Stimulated activated CD4-positive, alpha-beta T cell treated with anti-CD3 and anti-CD28 coated beads, Interleukin-4, amount 100 ng/mL, for 48 hours (primary cell): ENCODE results near the gene DDC.

ENCODE experiments used
- DNase-seq, 2 donors: peaks; one replicate each; pipeline ENCODE4 v3.0.0-alpha.2; 2020; ENCODE audit warnings: low read depth in 2 of 2

The DDC gene

GRCh38 chr7:50564640-50565558, at the start of gene DDC:
TSS of gene DDC (minus strand) at chr7:50565405. CDS start at chr7:50544085, 21,320 bp downstream.
- DNase-seq: no peak

DNA sequence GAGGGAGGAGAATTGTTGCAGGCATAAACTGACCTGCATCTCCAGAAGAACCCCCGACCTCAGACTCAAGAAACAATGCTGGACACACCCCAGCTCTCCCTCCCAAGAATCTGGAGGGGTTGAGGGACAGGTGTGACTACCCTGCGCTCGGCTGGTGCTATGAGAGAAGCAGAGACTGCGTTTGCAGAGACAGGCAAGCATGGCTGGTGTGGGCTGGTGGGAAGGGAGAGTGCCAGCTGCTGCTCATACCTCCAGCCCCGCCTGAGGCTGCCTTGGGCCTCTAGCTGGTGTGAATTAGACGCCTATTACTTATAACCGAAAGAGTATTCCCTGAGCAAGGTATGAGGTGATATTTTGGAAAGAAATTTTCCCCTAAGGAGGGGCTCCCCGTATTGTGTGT, 48.3 kb upstream of the DDC start:
- no peak for DNase-seq

DNA sequence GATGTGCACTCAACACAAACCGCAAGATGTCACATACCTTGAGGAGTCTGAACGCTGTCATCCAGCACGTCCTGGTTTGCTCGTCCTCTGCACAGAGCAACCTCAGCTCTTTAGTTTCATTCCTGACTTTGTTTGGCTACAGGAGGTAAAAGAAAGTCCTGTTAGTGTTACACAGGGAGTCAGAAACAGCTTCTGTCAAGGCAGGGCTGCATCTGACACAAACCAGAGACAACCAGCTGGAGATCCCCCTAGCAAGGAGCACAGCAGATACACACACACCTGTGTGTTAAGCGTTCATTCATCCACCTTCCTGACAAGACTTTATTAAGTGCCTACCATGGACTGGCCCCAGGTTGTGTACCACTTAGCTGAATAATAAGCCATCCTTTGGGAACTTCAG, 47.5 kb upstream of the DDC start:
- no peak for DNase-seq

GRCh38 chr7:50610521-50611277, 45.5 kb upstream of the DDC start:
- DNase-seq: no peak

- DNase-seq: no peak
These were observed 43.1 kb upstream of the DDC start for GRCh38 chr7:50608196-50608906.

GRCh38 chr7:50607524-50608125, 42.4 kb upstream of the DDC start:
- DNase-seq: no peak

DNA sequence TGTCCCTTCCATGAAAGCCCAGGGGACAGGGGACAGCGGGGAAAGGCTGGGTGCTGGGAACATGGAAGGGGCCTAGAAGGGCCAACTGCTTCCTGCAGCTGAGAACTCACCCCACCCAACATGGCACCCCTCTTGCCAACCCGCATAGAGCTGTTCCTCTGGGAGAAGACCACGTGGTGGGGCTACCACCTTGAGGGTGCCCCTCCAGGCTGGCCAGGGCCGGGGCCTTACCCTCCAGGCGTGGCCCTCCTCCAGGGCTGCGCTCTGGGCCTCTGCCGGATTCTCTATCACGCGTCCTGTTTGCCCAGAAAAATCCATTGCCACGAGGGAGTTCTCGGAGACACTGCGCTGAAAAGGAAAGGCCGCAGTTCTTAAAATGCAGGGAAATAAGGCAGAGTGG, 39.9 kb upstream of the DDC start:
- DNase-seq: no peak

- DNase-seq: no peak
These were observed 38.1 kb upstream of the DDC start for GRCh38 chr7:50603287-50603686.

DNA sequence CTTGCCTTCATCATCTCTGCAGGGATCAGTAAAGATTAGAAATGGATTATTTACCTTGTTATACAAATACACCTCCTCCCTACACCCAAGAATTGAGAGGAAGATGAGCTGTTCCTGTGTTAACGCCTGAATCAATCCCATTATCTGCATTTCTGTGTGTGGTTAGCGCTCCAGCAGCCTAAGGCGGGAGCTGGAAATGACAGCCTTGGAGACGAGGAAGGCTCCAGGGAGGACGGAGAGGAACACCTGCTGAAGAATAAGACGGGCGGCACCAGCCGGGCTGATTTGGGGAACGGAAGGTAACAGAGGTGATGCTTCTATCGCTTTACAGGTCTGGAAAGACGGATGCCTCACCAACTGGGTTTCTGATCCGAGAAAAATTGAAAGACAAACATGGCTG, 34.2 kb upstream of the DDC start:
- DNase-seq: no peak

- no peak for DNase-seq
These were observed 33.5 kb upstream of the DDC start for GRCh38 chr7:50598460-50599343.

- DNase-seq: no peak
These were observed 31.3 kb upstream of the DDC start for GRCh38 chr7:50596484-50596883.

DNA sequence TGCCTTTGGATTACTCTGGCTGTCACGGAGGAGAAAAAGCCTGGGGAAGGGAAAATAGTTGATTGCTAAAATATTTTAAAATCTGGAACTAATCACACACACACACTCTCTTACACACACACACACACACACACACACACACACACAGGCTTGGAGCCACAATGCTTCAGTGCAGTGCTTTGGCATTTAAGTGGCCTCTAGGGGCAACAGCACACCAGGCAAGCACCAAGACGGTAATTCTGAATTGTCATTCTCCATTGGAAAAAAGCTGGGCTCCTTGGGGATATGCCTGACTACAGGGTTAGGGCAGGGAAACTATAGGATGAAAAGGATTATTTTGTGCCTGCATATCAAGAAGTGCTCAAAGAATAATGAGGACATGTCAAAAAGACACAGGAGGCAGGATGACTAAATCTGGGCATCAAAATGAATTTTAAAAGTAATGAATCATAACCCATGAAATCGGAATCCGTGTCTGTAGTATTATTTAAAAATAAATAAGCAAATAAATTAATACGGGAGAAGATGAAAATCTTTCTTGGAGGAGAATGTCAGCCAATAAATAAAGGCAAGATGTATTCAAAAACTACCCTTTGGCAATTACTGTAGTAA, 30.4 kb upstream of the DDC start:
- DNase-seq: no peak

GRCh38 chr7:50594734-50595485, 29.7 kb upstream of the DDC start:
- DNase-seq: no peak

DNA sequence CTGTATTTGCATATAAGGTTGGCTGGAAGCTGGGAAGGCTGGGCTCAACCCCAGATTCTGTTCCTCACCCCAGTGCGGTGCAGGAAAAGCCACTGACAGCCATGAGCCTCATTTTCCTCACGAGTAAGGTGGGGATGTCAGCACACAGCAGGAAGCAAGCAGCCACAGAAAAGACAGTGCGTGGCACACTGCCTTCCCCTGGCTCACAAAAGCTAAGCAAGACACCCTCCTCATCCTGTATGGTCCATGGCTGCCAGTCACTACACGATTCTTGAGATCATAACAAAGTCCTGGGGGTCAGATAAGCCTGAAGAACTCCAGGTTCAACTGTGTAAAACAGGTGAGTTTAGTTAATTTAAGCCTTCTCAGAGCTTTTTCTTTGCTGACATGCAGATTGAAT, 28.9 kb upstream of the DDC start:
- DNase-seq: no peak

DNA sequence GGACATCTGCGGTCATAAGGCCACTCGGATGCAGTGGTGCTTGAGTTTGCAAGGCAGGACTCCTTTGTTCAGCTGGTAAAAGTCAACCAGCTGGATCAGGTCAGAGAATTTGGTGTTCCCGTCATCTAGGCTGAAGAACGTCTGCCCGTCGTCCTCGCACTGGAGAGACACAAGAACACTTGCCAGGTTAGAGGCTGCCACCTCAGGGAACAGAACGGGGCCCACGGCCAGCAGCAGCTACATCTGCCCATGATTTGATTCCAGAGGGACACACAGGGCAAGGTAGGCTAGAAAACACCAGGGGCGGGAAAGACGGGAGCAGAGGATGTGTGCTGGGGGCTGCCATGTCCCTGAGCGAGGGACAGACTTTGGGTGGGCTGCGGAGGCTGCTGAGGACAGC, 27.7 kb upstream of the DDC start:
- DNase-seq: no peak

- DNase-seq: no peak
These were observed 26.6 kb upstream of the DDC start for GRCh38 chr7:50591480-50592438.

GRCh38 chr7:50591098-50591479, 25.9 kb upstream of the DDC start:
- no peak for DNase-seq

DNA sequence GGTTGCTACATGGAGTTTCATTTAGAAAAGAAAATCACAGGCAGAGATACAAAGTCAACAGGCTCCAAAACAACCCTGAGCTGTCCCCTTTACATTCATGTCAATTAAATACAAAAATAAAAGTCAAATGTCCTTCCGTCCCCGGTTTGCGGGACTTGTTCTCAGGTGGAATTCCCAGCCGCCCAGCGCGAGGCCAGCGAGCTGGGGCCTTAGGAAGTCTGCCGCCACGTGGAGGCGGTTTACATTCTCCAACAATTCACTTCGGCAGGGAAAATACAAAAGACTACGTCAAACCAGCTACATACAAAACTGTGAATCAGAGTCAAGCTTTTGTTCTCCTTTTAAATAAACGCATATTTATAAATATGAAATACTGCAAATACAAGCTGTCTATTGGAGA, 25.3 kb upstream of the DDC start:
- DNase-seq: no peak

DNA sequence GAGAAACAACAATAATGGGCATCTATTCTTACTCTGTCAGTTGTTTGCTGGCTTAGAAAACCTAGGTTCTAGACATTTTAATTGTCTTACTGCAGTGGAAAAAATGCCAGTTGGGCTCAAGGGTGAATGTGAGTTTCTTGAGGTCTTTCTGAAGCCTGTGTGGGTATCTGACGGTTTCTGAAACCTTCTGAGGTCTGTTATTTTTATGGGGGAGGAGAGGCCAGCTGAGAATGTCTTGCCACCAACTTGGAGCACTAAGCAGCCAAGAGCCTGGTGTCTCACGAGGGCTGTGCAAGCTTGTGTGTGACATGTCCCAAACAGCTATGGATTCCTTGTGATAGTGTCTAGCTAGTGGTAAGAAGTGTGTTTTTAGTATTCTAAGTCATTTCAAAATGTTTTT, 24.2 kb upstream of the DDC start:
- DNase-seq: no peak
